ENCODE results near the gene KLF2. TPM values are rescaled to one million over a fixed set of nuclear protein-coding genes. Genes with fewer than 3 reads are reported as not detected.

The KLF2 gene
- total RNA-seq, 1 experiment from 2014 or later, result 6.6 TPM

DNA sequence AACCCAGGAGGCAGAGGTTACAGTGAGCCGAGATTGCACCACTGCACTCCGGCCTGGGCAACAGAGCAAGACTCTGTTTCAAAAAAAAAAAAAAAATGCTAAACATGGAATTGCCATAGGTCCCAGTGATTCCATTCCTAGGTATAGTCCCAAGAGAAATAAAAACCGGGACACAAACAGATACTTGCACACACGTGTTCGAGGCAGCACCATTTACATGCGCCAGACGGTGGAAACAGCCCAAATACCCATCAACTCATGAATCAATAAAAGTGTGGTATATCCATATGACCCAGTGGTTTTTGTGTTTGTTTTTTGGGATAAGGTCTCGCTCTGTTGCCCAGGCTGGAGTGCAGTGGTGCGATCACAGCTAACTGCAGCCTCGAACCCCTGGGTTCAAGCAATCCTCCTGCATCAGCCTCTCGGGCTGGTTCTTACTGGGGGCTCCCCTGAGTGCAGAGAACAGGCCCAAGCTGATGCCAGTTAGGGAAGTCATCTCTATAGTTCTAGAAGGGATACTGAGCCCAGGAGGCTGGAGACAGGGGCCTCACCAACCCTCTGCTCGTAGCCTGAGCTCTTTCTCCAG is 8.5 kb downstream of the KLF2 start:
- Histone ChIP-seq H3K4me3 (ENCODE audit: low read length) (no peak overlapping the region), H3K9me3 (ENCODE audit: low read length) (no peaks in the 10 kb centered on the region), H3K9me2 (replicated peaks; ENCODE audit: low read length) (no peaks in the 10 kb centered on the region), H2AFZ (ENCODE audit: low read length) (no peak overlapping the region), H3K4me2 (ENCODE audit: low read length) (no peak overlapping the region), H4K20me1 (ENCODE audit: low read length) (no peaks in the 10 kb centered on the region), H3F3A (ENCODE audit: low read length, unreplicated experiment) (no peaks in the 10 kb centered on the region), H3K36me3 (ENCODE audit: low read depth, low read length) (no peaks in the 10 kb centered on the region), H3K27ac (ENCODE audit: low read length) (no peak overlapping the region), H3K9ac (ENCODE audit: low read length) (no peak overlapping the region), H3K79me2 (ENCODE audit: low read length) (no peaks in the 10 kb centered on the region), H3K4me1 (ENCODE audit: insufficient read depth, low read length) (peaks cover 16% of the 10 kb centered on the region), H3K27me3 (ENCODE audit: low read length) (no peaks in the 10 kb centered on the region)
- DNase-seq (no peak), ATAC-seq (no peak)
- POLR2A ChIA-PET (ENCODE audit: unreplicated experiment), result no interaction called here
- CTCF ChIA-PET, result no interaction called here
- BruUV-seq (replicated peaks), result no TSS peak
- TF ChIP-seq EZH2 (IDR thresholded peaks at IDR 0.05; ENCODE audit: low read length, unreplicated experiment) (no peak), EZH2phosphoT487 (IDR thresholded peaks at IDR 0.05; ENCODE audit: borderline replicate concordance, low read length) (no peak)
- TF ChIP-seq, protein P1, sequence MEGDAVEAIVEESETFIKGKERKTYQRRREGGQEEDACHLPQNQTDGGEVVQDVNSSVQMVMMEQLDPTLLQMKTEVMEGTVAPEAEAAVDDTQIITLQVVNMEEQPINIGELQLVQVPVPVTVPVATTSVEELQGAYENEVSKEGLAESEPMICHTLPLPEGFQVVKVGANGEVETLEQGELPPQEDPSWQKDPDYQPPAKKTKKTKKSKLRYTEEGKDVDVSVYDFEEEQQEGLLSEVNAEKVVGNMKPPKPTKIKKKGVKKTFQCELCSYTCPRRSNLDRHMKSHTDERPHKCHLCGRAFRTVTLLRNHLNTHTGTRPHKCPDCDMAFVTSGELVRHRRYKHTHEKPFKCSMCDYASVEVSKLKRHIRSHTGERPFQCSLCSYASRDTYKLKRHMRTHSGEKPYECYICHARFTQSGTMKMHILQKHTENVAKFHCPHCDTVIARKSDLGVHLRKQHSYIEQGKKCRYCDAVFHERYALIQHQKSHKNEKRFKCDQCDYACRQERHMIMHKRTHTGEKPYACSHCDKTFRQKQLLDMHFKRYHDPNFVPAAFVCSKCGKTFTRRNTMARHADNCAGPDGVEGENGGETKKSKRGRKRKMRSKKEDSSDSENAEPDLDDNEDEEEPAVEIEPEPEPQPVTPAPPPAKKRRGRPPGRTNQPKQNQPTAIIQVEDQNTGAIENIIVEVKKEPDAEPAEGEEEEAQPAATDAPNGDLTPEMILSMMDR (conservative IDR thresholded peaks at IDR 0.05; ENCODE audit: low read depth, low read length), result no peak
- intact Hi-C loops (cut with micrococcal nuclease), result no loop called here

DNA sequence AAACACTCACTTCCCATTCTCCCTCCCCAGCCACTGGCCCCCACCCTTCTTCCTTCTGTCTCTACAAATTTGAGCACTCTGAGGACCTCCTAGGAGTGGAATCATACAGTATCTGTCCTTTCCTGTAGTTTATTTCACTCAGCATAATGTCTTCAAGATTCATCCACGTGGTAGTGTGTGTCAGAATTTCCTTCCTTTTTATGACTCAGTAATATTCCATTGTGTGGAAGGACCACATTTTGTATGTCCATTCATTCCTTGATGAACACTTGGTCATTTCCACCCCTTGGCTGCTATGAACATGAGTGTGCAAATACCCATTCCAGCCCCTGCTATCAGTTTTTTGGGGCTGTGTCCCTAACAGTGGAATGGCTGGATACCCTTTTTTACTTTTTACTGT is 9.8 kb downstream of the KLF2 start:
- H3K36me3 ChIP-seq (ENCODE audit: low read depth, low read length), result no peaks in the 10 kb centered on the region
- ATAC-seq, result no peak
- intact Hi-C loops (cut with micrococcal nuclease), result no loop called here
- CTCF ChIA-PET, result no interaction called here
- no peaks in the 10 kb centered on the region for H3K9me3 ChIP-seq (ENCODE audit: low read length)
- H3K4me3 ChIP-seq (ENCODE audit: low read length), result no peak overlapping the region
- no peaks in the 10 kb centered on the region for H3F3A ChIP-seq (ENCODE audit: low read length, unreplicated experiment)
- peaks cover 29% of the 10 kb centered on the region for H3K4me1 ChIP-seq (ENCODE audit: insufficient read depth, low read length)
- TF ChIP-seq, protein P1 (conservative IDR thresholded peaks at IDR 0.05; ENCODE audit: low read depth, low read length), result no peak
- TF ChIP-seq EZH2 (IDR thresholded peaks at IDR 0.05; ENCODE audit: low read length, unreplicated experiment), result no peak
- TF ChIP-seq EZH2phosphoT487 (IDR thresholded peaks at IDR 0.05; ENCODE audit: borderline replicate concordance, low read length), result no peak
- H3K9ac ChIP-seq (ENCODE audit: low read length), result no peak overlapping the region
- no peak overlapping the region for H3K27ac ChIP-seq (ENCODE audit: low read length)
- no peaks in the 10 kb centered on the region for H3K27me3 ChIP-seq (ENCODE audit: low read length)
- no peak overlapping the region for H2AFZ ChIP-seq (ENCODE audit: low read length)
- no peak overlapping the region for H3K4me2 ChIP-seq (ENCODE audit: low read length)
- no peaks in the 10 kb centered on the region for H3K9me2 ChIP-seq (replicated peaks; ENCODE audit: low read length)
- no peak for DNase-seq
- POLR2A ChIA-PET (ENCODE audit: unreplicated experiment), result no interaction called here
- no peaks in the 10 kb centered on the region for H3K79me2 ChIP-seq (ENCODE audit: low read length)
- BruUV-seq (replicated peaks), result no TSS peak
- no peaks in the 10 kb centered on the region for H4K20me1 ChIP-seq (ENCODE audit: low read length)

DNA sequence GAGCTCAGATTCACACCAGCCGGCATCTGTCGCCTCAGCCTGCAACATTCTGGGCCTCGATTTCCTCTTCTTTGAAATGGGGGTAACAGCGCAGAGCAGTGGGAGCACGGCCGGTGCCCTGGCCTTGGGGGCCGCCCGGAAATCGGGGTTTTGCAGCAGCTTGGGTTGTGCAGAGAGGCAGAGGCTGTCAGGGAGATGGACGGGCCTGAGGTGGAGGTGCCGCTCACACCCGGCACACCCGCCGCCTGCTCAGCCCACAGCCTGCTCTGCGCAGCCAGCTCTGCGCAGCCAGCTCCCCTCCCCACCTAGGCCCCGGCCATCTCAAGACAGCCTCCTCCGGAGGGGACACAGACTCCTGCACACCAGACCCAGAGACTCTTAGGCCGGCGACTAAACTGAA is 10.6 kb downstream of the KLF2 start:
- TF ChIP-seq, protein P1 (conservative IDR thresholded peaks at IDR 0.05; ENCODE audit: low read depth, low read length), result no peak
- TF ChIP-seq EZH2 (IDR thresholded peaks at IDR 0.05; ENCODE audit: low read length, unreplicated experiment), result no peak
- no peak for TF ChIP-seq EZH2phosphoT487 (IDR thresholded peaks at IDR 0.05; ENCODE audit: borderline replicate concordance, low read length)
- no peak overlapping the region for H3K4me3 ChIP-seq (ENCODE audit: low read length)
- BruUV-seq (replicated peaks), result no TSS peak
- DNase-seq, result no peak
- H3K9ac ChIP-seq (ENCODE audit: low read length), result no peak overlapping the region
- CTCF ChIA-PET, result interaction anchor here (0.6 kb wide), 1 partner anchor 48 kb away, joined by 3 read pairs; no protein-coding TSS in a partner anchor
- H3K27ac ChIP-seq (ENCODE audit: low read length), result no peak overlapping the region
- H3F3A ChIP-seq (ENCODE audit: low read length, unreplicated experiment), result no peaks in the 10 kb centered on the region
- H3K79me2 ChIP-seq (ENCODE audit: low read length), result no peaks in the 10 kb centered on the region
- no peaks in the 10 kb centered on the region for H3K9me2 ChIP-seq (replicated peaks; ENCODE audit: low read length)
- no peak overlapping the region for H2AFZ ChIP-seq (ENCODE audit: low read length)
- intact Hi-C loops (cut with micrococcal nuclease), result no loop called here
- peaks cover 34% of the 10 kb centered on the region for H3K4me1 ChIP-seq (ENCODE audit: insufficient read depth, low read length)
- H3K36me3 ChIP-seq (ENCODE audit: low read depth, low read length), result no peaks in the 10 kb centered on the region
- H4K20me1 ChIP-seq (ENCODE audit: low read length), result no peaks in the 10 kb centered on the region
- ATAC-seq, result no peak
- no peaks in the 10 kb centered on the region for H3K27me3 ChIP-seq (ENCODE audit: low read length)
- H3K4me2 ChIP-seq (ENCODE audit: low read length), result no peak overlapping the region
- POLR2A ChIA-PET (ENCODE audit: unreplicated experiment), result no interaction called here
- H3K9me3 ChIP-seq (ENCODE audit: low read length), result no peaks in the 10 kb centered on the region

Measured in PC-3 (cell line).